Dendritic cell treated with granulocyte-macrophage colony-stimulating factor and Interleukin-4, amounts not matched to agents 40 ng/mL and 50 ng/mL, for 4 days (primary cell): Measurements from ENCODE around the gene TMEM132D.

Source experiments
- H3K27ac Mint-ChIP-seq: one replicate; pipeline ENCODE4 v1.8.0; 2022; ENCODE audit warnings: mild to moderate bottlenecking, mixed read lengths
- H3K27me3 Mint-ChIP-seq: one replicate; pipeline ENCODE4 v1.8.0; 2022; ENCODE audit warnings: mild to moderate bottlenecking, mixed read lengths
- H3K36me3 Mint-ChIP-seq: one replicate; pipeline ENCODE4 v1.8.0; 2022; ENCODE audit warnings: low read depth, mixed read lengths
- H3K4me1 Mint-ChIP-seq: one replicate; pipeline ENCODE4 v1.8.0; 2022; ENCODE audit warnings: low read depth, mixed read lengths
- H3K4me3 Mint-ChIP-seq: one replicate; pipeline ENCODE4 v1.8.0; 2022; ENCODE audit warnings: mild to moderate bottlenecking, moderate library complexity, mixed read lengths
- H3K9me3 Mint-ChIP-seq: one replicate; pipeline ENCODE4 v1.8.0; 2022; ENCODE audit warnings: mixed read lengths
- intact Hi-C: fragments of 100-400 bp; cut with micrococcal nuclease; formaldehyde crosslinking; loops from one replicate; pipeline ENCODE4 v1.15.0; 2022

The TMEM132D gene

DNA sequence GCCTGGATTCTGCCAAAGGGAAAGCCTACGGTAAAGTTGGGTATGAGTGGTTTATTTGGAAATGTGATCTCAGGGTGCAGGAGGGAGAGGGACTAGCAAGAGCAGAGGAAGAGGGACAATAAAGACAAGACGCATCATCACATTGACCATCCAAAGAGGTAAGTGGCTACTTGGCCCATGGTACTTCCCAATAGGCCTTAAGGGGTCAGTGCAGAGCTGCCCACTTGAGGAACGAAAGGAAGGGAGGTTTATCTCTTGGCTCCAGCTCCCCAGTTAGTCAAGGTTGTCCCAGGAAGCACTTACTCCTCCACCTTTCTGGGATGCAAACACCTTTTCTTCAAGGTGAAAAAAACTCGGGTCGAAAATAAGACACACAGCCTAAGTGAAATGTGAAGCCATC is 323.9 kb downstream of the TMEM132D start:
- H3K4me1 Mint-ChIP-seq = no peaks in the 10 kb centered on the region

DNA sequence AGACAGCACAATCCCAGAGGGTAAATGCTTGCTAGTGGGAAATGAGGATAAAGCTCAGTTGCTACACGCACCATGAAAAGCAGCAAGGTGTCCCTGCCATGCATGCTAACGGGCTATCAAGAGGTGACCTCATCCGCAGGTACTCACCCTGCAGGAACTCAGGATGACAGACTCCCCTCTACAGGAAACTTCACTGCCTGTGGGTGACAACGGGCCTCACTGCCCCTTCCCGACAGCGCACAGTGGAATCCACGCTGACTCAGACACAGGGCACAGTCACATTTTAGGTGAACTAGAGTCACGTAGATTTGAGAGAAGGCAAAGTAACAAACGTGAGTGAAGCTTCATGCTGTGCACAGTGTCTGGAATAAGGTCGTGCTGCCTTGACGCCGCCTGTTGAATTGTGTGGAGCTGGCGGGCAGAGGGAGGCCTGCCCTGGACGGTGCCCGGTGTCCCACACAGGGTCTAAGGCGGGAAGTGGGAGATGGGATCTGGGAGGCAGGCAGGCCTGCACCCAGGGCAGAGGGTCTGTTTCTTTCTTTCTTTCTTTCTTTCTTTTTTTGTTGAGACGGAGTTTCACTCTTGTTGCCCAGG is 331.8 kb downstream of the TMEM132D start:
- Mint-ChIP-seq H3K27me3 (no peaks in the 10 kb centered on the region), H3K36me3 (no peaks in the 10 kb centered on the region), H3K9me3 (peaks cover 11% of the 10 kb centered on the region), H3K4me1 (no peaks in the 10 kb centered on the region), H3K27ac (no peak overlapping the region), H3K4me3 (no peak overlapping the region)
- intact Hi-C loops = no loop called here

More for the DNA sequence above, 323.9 kb downstream of the TMEM132D start:
- H3K27ac Mint-ChIP-seq = no peak overlapping the region
- intact Hi-C loops = no loop called here
- peaks cover 46% of the 10 kb centered on the region for H3K9me3 Mint-ChIP-seq
- H3K27me3 Mint-ChIP-seq = no peaks in the 10 kb centered on the region
- no peak overlapping the region for H3K4me3 Mint-ChIP-seq
- no peaks in the 10 kb centered on the region for H3K36me3 Mint-ChIP-seq

GRCh38 chr12:129570796-129571400 is 332.9 kb downstream of the TMEM132D start:
- Mint-ChIP-seq H3K4me1 (no peaks in the 10 kb centered on the region), H3K27ac (no peak overlapping the region), H3K36me3 (no peaks in the 10 kb centered on the region), H3K27me3 (no peaks in the 10 kb centered on the region), H3K9me3 (peaks cover 11% of the 10 kb centered on the region), H3K4me3 (no peak overlapping the region)
- intact Hi-C loops = no loop called here

GRCh38 chr12:129566800-129567199 is 337.0 kb downstream of the TMEM132D start:
- Mint-ChIP-seq H3K27ac (no peak overlapping the region), H3K4me1 (no peaks in the 10 kb centered on the region), H3K9me3 (peaks cover 19% of the 10 kb centered on the region), H3K27me3 (no peaks in the 10 kb centered on the region), H3K36me3 (no peaks in the 10 kb centered on the region), H3K4me3 (no peak overlapping the region)
- intact Hi-C loops = no loop called here

DNA sequence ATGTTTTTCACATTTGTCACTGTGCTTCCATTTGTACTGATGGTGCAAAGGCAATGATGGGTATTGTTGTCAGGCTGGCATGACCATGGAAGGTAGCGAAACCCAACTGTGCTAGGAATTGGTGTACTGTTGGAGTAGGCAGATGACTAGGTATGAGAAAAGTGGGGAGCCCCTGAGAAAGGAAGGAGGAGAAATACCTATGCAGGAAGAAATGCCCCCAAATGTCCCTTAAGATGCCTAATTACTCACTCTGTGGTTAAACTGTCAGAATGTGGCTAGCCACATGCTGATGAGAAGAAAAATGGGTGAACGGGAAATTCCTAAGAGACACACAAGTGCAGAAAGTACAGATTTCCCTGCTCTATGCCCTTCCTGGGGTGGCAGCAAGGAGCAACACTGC is 339.1 kb downstream of the TMEM132D start:
- H3K9me3 Mint-ChIP-seq = peaks cover 7% of the 10 kb centered on the region

GRCh38 chr12:129563266-129563665 is 340.6 kb downstream of the TMEM132D start:
- no peaks in the 10 kb centered on the region for H3K27me3 Mint-ChIP-seq
- intact Hi-C loops = no loop called here
- no peak overlapping the region for H3K27ac Mint-ChIP-seq
- peaks cover 11% of the 10 kb centered on the region for H3K9me3 Mint-ChIP-seq
- H3K36me3 Mint-ChIP-seq = no peaks in the 10 kb centered on the region
- no peaks in the 10 kb centered on the region for H3K4me1 Mint-ChIP-seq
- H3K4me3 Mint-ChIP-seq = no peak overlapping the region

More for the DNA sequence above, 339.1 kb downstream of the TMEM132D start:
- Mint-ChIP-seq H3K27me3 (no peaks in the 10 kb centered on the region), H3K27ac (no peak overlapping the region), H3K4me3 (no peak overlapping the region), H3K4me1 (no peaks in the 10 kb centered on the region), H3K36me3 (no peaks in the 10 kb centered on the region)
- intact Hi-C loops = no loop called here

DNA sequence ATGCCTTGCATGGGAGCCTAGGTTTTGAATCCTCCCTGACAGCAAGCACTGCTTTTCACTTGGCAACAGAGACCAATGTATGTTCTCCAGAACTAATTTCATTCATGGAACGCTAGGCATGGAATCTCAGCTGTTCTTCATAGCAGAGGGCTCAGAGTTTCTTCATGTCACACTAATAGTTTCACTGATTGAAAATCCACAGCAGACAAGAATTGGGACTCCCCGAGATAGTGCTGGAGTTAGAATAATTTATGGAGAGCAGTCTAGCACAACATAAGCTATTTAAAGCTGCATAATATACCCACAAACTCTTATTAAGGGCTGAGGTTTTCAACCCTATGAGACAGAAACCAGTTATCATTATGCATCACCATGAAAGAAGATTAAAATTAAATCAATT is 342.5 kb downstream of the TMEM132D start:
- no peaks in the 10 kb centered on the region for H3K4me1 Mint-ChIP-seq
- no peaks in the 10 kb centered on the region for H3K36me3 Mint-ChIP-seq
- peaks cover 16% of the 10 kb centered on the region for H3K9me3 Mint-ChIP-seq
- H3K4me3 Mint-ChIP-seq = no peak overlapping the region
- intact Hi-C loops = no loop called here
- no peak overlapping the region for H3K27ac Mint-ChIP-seq
- no peaks in the 10 kb centered on the region for H3K27me3 Mint-ChIP-seq

- Mint-ChIP-seq H3K9me3 (peaks cover 21% of the 10 kb centered on the region), H3K36me3 (no peaks in the 10 kb centered on the region), H3K4me1 (no peaks in the 10 kb centered on the region), H3K4me3 (no peak overlapping the region), H3K27ac (no peak overlapping the region), H3K27me3 (no peaks in the 10 kb centered on the region)
- intact Hi-C loops = no loop called here
These were observed 344.0 kb downstream of the TMEM132D start for GRCh38 chr12:129559776-129560175.

DNA sequence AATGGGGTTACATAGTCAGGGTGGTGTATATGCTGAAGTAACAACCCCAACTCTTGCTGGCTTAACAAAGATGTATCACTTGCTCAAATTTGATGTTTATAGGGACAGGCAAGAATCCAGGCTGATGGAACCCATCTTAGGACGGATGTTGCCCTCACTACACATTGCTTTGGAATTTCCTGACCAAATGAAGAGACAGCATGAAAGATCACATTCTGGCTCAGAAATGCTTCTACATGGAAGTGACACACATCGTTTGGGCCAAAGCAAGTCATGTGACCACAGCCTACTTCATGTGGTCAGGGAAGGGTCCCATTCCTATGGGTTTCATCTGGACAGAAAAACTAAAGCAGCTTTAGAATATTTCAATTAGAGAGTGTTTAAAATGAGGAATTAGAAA is 345.8 kb downstream of the TMEM132D start:
- peaks cover 31% of the 10 kb centered on the region for H3K9me3 Mint-ChIP-seq
- H3K36me3 Mint-ChIP-seq = no peaks in the 10 kb centered on the region
- H3K4me3 Mint-ChIP-seq = no peak overlapping the region
- H3K27ac Mint-ChIP-seq = no peak overlapping the region
- H3K27me3 Mint-ChIP-seq = no peaks in the 10 kb centered on the region
- intact Hi-C loops = no loop called here
- H3K4me1 Mint-ChIP-seq = no peaks in the 10 kb centered on the region

DNA sequence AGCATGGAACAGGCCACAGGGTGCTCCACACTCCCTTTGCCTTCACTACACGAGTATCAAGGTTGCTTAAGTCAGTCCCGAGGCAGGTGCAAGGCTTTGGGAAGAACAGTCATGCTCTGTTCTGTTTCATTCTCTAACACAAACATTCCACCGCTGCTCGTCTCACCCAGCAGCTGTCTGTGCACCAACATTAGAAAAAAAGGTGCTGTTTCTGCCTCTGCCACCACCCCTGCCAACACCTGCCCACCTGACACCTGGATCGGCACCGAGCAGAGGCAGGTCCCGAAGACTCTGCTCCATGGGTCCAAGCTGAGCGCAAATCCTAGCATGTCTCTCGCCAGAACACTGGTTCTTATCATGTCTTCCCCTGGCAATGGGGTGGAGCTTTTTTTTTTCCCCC is 347.7 kb downstream of the TMEM132D start:
- Mint-ChIP-seq H3K4me1 (no peaks in the 10 kb centered on the region), H3K9me3 (peaks cover 51% of the 10 kb centered on the region), H3K27me3 (no peaks in the 10 kb centered on the region), H3K27ac (no peak overlapping the region), H3K36me3 (no peaks in the 10 kb centered on the region), H3K4me3 (no peak overlapping the region)
- intact Hi-C loops = no loop called here

DNA sequence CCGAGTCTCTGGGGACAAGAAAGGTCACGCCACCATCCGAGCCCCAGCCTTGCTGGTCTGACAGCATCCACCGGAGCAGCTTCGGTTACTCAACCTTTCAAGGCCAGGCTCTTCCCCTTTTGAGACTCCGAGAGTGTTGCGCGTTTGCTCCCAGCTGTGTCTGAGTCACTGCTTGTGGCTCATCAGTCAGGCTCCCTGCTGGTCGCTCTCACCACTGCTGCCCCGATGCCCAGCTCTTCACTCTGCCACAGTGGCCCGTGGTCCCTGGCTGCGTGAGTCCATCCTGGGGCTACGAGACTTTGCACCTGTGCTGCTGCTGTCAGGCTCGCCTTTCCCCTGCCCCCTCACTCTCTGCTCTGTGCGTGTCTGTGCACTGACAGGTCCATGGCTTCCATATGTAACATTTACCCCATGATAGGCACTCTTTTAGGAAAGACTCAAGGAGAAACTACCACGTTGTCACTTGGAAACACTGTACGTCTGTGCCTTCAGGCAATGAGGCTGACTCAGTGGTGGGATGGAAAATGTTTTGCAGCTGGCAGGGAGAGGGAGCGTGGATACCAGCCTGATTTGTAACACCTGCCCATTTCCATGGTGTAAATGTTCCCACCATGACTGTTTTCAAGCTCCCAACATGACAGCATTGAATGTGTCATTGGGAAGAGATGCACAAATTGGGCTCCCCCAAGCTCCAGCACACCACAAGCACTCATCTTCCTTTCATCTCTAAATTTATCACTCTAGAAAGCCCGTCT is 350.7 kb downstream of the TMEM132D start:
- peaks cover 76% of the 10 kb centered on the region for H3K9me3 Mint-ChIP-seq
- H3K27me3 Mint-ChIP-seq = no peaks in the 10 kb centered on the region
- intact Hi-C loops = no loop called here
- no peaks in the 10 kb centered on the region for H3K4me1 Mint-ChIP-seq
- H3K36me3 Mint-ChIP-seq = no peaks in the 10 kb centered on the region
- no peak overlapping the region for H3K27ac Mint-ChIP-seq
- no peak overlapping the region for H3K4me3 Mint-ChIP-seq

DNA sequence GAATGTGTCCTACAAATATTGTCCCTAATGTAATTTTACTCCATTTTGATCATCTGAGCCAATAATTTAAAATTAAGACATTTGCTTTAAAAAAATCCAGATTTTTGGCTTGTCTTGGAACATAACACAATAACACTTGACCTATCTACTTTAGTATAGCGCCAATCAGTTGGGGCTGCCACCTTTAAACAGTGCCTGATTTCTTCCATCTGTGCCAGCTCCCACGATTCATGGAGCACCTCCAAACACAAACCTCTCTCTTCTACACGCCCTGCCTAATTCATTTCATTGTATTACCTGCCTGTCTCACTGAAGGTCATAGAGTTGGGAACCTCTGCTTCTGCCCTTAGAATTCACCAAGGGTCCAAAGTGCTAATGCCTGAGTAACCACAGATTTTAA is 352.4 kb downstream of the TMEM132D start:
- intact Hi-C loops = no loop called here
- Mint-ChIP-seq H3K27me3 (no peaks in the 10 kb centered on the region), H3K4me1 (no peaks in the 10 kb centered on the region), H3K27ac (no peak overlapping the region), H3K9me3 (peaks cover 77% of the 10 kb centered on the region), H3K36me3 (no peaks in the 10 kb centered on the region), H3K4me3 (no peak overlapping the region)

DNA sequence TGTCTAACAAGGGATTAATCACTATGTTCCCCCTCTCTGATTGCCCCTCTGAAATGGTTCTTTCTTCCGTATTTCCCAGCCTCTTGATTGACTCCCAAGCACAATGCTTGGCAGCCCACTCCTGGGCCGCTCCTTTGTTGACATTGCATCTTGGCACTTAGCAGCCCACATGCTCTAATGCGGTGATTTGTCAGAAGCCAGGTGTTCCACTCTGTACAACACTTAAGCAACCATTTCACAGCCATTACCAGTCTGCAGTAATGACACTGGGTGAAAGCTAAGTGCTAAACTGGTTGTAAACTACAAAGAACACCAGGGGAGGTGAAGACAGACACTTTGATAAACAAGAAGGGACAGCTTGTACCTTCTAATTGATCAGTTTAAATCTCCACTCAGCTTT is 353.5 kb downstream of the TMEM132D start:
- H3K27ac Mint-ChIP-seq = no peak overlapping the region
- H3K4me1 Mint-ChIP-seq = no peaks in the 10 kb centered on the region
- H3K4me3 Mint-ChIP-seq = no peak overlapping the region
- H3K27me3 Mint-ChIP-seq = no peaks in the 10 kb centered on the region
- H3K9me3 Mint-ChIP-seq = peaks cover 77% of the 10 kb centered on the region
- intact Hi-C loops = no loop called here
- H3K36me3 Mint-ChIP-seq = no peaks in the 10 kb centered on the region

DNA sequence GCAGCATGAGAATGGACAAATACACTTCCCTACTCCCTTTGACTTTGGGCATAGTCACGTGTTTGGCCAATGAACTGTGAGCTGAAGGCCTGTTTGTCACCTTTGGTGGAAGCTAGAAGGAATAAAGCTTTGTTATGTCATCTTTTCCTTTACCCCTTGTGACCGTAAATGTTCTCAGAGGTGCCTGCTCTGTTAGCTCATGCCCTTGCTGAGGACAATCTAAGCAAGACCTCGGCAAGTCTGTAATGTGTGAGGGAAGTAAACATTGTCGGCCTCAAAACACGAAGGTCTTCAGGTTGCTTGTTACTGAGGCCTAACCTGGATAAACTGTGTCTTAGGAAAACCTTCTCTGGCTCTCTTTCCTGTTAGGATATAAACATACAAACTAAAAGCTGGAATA is 354.2 kb downstream of the TMEM132D start:
- H3K27ac Mint-ChIP-seq = no peak overlapping the region
- no peaks in the 10 kb centered on the region for H3K27me3 Mint-ChIP-seq
- no peaks in the 10 kb centered on the region for H3K4me1 Mint-ChIP-seq
- intact Hi-C loops = no loop called here
- H3K9me3 Mint-ChIP-seq = peaks cover 70% of the 10 kb centered on the region
- H3K4me3 Mint-ChIP-seq = no peak overlapping the region
- no peaks in the 10 kb centered on the region for H3K36me3 Mint-ChIP-seq
